H1 (cell line): ENCODE measurements around the gene PPM1K. TPM values are rescaled to one million over a fixed set of nuclear protein-coding genes. Genes with fewer than 3 reads are reported as not detected.

Experiments used
- CTCF ChIA-PET: fragments of 300-600 bp; sonication (Branson Sonifier 250); formaldehyde crosslinking; loops from one replicate; lab custom pipeline; 2021; ENCODE audit not compliant: partially characterized antibody; lab: Charles Lee
- POLR2A ChIA-PET: fragments of 300-600 bp; sonication (Branson Sonifier 250); formaldehyde crosslinking; loops from one replicate; lab custom pipeline; 2021; ENCODE audit warnings: inconsistent platforms; ENCODE audit not compliant: partially characterized antibody; lab: Charles Lee
- DNase-seq, 2 experiments: peaks; one replicate each; pipeline versions ENCODE4 v3.0.0 to v3.0.0-alpha.2; 2010 to 2022; ENCODE audit warnings: low spot score in 2 of 2, low read depth in 1 of 2, mixed read lengths in 1 of 2
- FAIRE-seq: peaks from 2 replicates; lab custom pipeline; 2011; peaks lifted over from hg19 to GRCh38; lab: Jason Lieb, UNC
- H2AFZ ChIP-seq: 2 replicates; pipeline ENCODE4 v1.8.1; 2012; ENCODE audit warnings: low read length, inconsistent platforms
- H2AK5ac ChIP-seq: 2 replicates; pipeline ENCODE4 v1.6.1; 2013; ENCODE audit warnings: low read depth, low read length
- H2BK120ac ChIP-seq: replicated peaks from 2 replicates; pipeline ENCODE3; 2013; ENCODE audit warnings: low read depth, low read length, inconsistent platforms
- H2BK12ac ChIP-seq: 2 replicates; pipeline ENCODE4 v1.6.1; 2013; ENCODE audit warnings: low read depth, low read length
- H2BK15ac ChIP-seq: 2 replicates; pipeline ENCODE4 v1.6.1; 2013; ENCODE audit warnings: low read length
- H2BK20ac ChIP-seq: 2 replicates; pipeline ENCODE4 v1.6.1; 2013; ENCODE audit warnings: low read length
- H2BK5ac ChIP-seq: 2 replicates; pipeline ENCODE4 v1.6.1; 2013; ENCODE audit warnings: low read depth, low read length
- H3K14ac ChIP-seq: 2 replicates; pipeline ENCODE4 v1.6.1; 2013; ENCODE audit warnings: inconsistent platforms; ENCODE audit not compliant: insufficient read length
- H3K18ac ChIP-seq: 2 replicates; pipeline ENCODE4 v1.6.1; 2013; ENCODE audit warnings: low read length; ENCODE audit errors: extremely low read depth
- H3K23ac ChIP-seq: 2 replicates; pipeline ENCODE4 v1.6.1; 2013; ENCODE audit warnings: inconsistent platforms; ENCODE audit not compliant: insufficient read length
- H3K23me2 ChIP-seq: 2 replicates; pipeline ENCODE4 v1.6.1; 2013; ENCODE audit warnings: low read depth, low read length
- H3K27ac ChIP-seq: 2 replicates; pipeline ENCODE4 v1.6.1; 2011; ENCODE audit warnings: low read depth, low read length, inconsistent platforms
- H3K27me3 ChIP-seq, 4 experiments: replicated peaks in 1 of 4; 1 replicate in 1 of 4; 2 replicates in 3 of 4; pipeline versions ENCODE4 v1.6.1 to v1.8.1; 2011 to 2013; ENCODE audit warnings: low read length in 3 of 4, mild to moderate bottlenecking in 3 of 4, inconsistent platforms in 2 of 4, mixed read lengths in 2 of 4, moderate library complexity in 1 of 4; ENCODE audit not compliant: control insufficient read depth in 3 of 4, insufficient read depth in 3 of 4; ENCODE audit errors: extremely low read depth in 1 of 4
- H3K36me3 ChIP-seq, 4 experiments: 2 replicates each; pipeline versions ENCODE4 v1.6.1 to v1.8.1; 2011 to 2013; ENCODE audit warnings: mild to moderate bottlenecking in 4 of 4, low read length in 3 of 4, moderate library complexity in 2 of 4, control low read depth in 1 of 4, inconsistent platforms in 1 of 4; ENCODE audit not compliant: insufficient read depth in 4 of 4, control insufficient read depth in 2 of 4
- H3K4ac ChIP-seq: replicated peaks from 2 replicates; pipeline ENCODE3; 2013; ENCODE audit warnings: low read length, low read depth, mixed read lengths, inconsistent platforms; ENCODE audit not compliant: insufficient read length
- H3K4me1 ChIP-seq, 4 experiments: replicated peaks in 1 of 4; 1 replicate in 1 of 4; 2 replicates in 3 of 4; pipeline versions ENCODE4 v1.6.1 to v1.8.1; 2011 to 2013; ENCODE audit warnings: low read length in 3 of 4, inconsistent platforms in 2 of 4, mixed read lengths in 1 of 4; ENCODE audit not compliant: insufficient read depth in 4 of 4, control insufficient read depth in 3 of 4
- H3K4me2 ChIP-seq, 2 experiments: 2 replicates each; pipeline versions ENCODE4 v1.6.1 to v1.8.1; 2011 to 2013; ENCODE audit warnings: low read depth in 2 of 2, low read length in 2 of 2, control low read depth in 1 of 2, inconsistent platforms in 1 of 2, mild to moderate bottlenecking in 1 of 2; ENCODE audit not compliant: insufficient read depth in 1 of 2
- H3K4me3 ChIP-seq, 4 experiments: fragments of 200-600, 300-600 bp in 1 of 4; sonication (generic), shearing (Covaris generic), sonication (Bioruptor Twin) in 1 of 4; 2 replicates each; pipeline versions ENCODE4 v1.5.1 to v1.8.1; 2011 to 2016; ENCODE audit warnings: low read length in 4 of 4, low read depth in 3 of 4, control low read depth in 2 of 4, inconsistent platforms in 2 of 4, mild to moderate bottlenecking in 2 of 4, mixed read lengths in 1 of 4, moderate library complexity in 1 of 4; ENCODE audit not compliant: insufficient read depth in 2 of 4; ENCODE audit errors: extremely low read depth in 1 of 4
- H3K56ac ChIP-seq: replicated peaks from 2 replicates; pipeline ENCODE3; 2013; ENCODE audit warnings: low read depth, mild to moderate bottlenecking, mixed read lengths, low read length, inconsistent platforms; ENCODE audit not compliant: insufficient read length
- H3K79me1 ChIP-seq: 2 replicates; pipeline ENCODE4 v1.6.1; 2013; ENCODE audit warnings: low read depth, low read length, control low read depth
- H3K79me2 ChIP-seq, 2 experiments: 2 replicates each; pipeline versions ENCODE4 v1.6.1 to v1.8.1; 2012 to 2013; ENCODE audit warnings: low read length in 2 of 2, mild to moderate bottlenecking in 2 of 2, inconsistent platforms in 1 of 2; ENCODE audit not compliant: insufficient read depth in 2 of 2, control insufficient read depth in 1 of 2
- H3K9ac ChIP-seq, 4 experiments: replicated peaks in 1 of 4; 1 replicate in 1 of 4; 2 replicates in 3 of 4; pipeline versions ENCODE4 v1.6.1 to v1.8.1; 2011 to 2013; ENCODE audit warnings: low read depth in 3 of 4, low read length in 3 of 4, control low read depth in 2 of 4, mild to moderate bottlenecking in 2 of 4, moderate library complexity in 2 of 4, inconsistent platforms in 1 of 4; ENCODE audit errors: extremely low read depth in 1 of 4
- H3K9me3 ChIP-seq, 2 experiments: 2 replicates each; pipeline versions ENCODE4 v1.6.1 to v1.8.1; 2012 to 2013; ENCODE audit warnings: mild to moderate bottlenecking in 2 of 2, moderate library complexity in 2 of 2, control low read depth in 1 of 2, inconsistent platforms in 1 of 2, low read depth in 1 of 2, low read length in 1 of 2, mixed read lengths in 1 of 2; ENCODE audit not compliant: insufficient read depth in 2 of 2
- H4K20me1 ChIP-seq, 2 experiments: replicated peaks in 1 of 2; 2 replicates each; pipeline versions ENCODE3 to v1.8.1; 2011 to 2013; ENCODE audit warnings: inconsistent platforms in 2 of 2, low read length in 2 of 2, mild to moderate bottlenecking in 1 of 2; ENCODE audit not compliant: insufficient read depth in 2 of 2, control insufficient read depth in 1 of 2
- H4K5ac ChIP-seq: 2 replicates; pipeline ENCODE4 v1.6.1; 2013; ENCODE audit warnings: low read length, low read depth, mixed read lengths, inconsistent platforms; ENCODE audit not compliant: insufficient read length
- H4K8ac ChIP-seq: 2 replicates; pipeline ENCODE4 v1.8.0; 2013; ENCODE audit warnings: mild to moderate bottlenecking, moderate library complexity, low read length, inconsistent platforms; ENCODE audit not compliant: insufficient read depth; ENCODE audit errors: extremely low read depth
- H4K91ac ChIP-seq: replicated peaks from 2 replicates; pipeline ENCODE3; 2013; ENCODE audit warnings: low read length, mixed read lengths, inconsistent platforms; ENCODE audit not compliant: insufficient read length
- BRCA1 ChIP-seq: IDR thresholded peaks from 2 replicates; pipeline ENCODE4 v1.6.1; 2012; ENCODE audit warnings: low read depth, low read length, improper control_type of control experiment
- CHD2 ChIP-seq: IDR thresholded peaks from 2 replicates; pipeline ENCODE4 v1.6.1; 2012; ENCODE audit warnings: low read length, improper control_type of control experiment
- CTBP2 ChIP-seq: IDR thresholded peaks from 2 replicates; pipeline ENCODE4 v1.7.0; 2011; ENCODE audit warnings: borderline replicate concordance, mild to moderate bottlenecking, moderate library complexity, mixed read lengths, low read length; ENCODE audit not compliant: insufficient read depth, insufficient read length
- EZH2 ChIP-seq: fragments of 200-600 bp; sonication (generic); IDR thresholded peaks from 2 replicates; pipeline ENCODE4 v1.7.1; 2012; ENCODE audit warnings: low read depth, mild to moderate bottlenecking, moderate library complexity, low read length, inconsistent platforms; ENCODE audit not compliant: severe bottlenecking
- NANOG ChIP-seq: IDR thresholded peaks from 2 replicates; pipeline ENCODE4 v1.6.1; 2011; ENCODE audit warnings: low read length, low read depth, mild to moderate bottlenecking, inconsistent platforms; ENCODE audit not compliant: insufficient read depth, poor library complexity, severe bottlenecking
- POLR2A ChIP-seq, 2 experiments: IDR thresholded peaks; 1 replicate in 1 of 2; 2 replicates in 1 of 2; pipeline ENCODE4 v1.6.1; 2011; ENCODE audit warnings: low read depth in 2 of 2, low read length in 2 of 2, mild to moderate bottlenecking in 2 of 2; ENCODE audit errors: control extremely low read depth in 1 of 2
- SP1 ChIP-seq: IDR thresholded peaks from 2 replicates; pipeline ENCODE4 v1.6.1; 2011; ENCODE audit warnings: low read depth, low read length
- SP4 ChIP-seq: IDR thresholded peaks from 2 replicates; pipeline ENCODE4 v1.6.1; 2012; ENCODE audit warnings: low read length, inconsistent platforms
- SUZ12 ChIP-seq: fragments of 200-600 bp; sonication (generic); IDR thresholded peaks from 2 replicates; pipeline ENCODE4 v1.6.1; 2012; ENCODE audit warnings: mild to moderate bottlenecking, inconsistent platforms, low read length, moderate library complexity, mixed read lengths
- USF2 ChIP-seq: IDR thresholded peaks from 2 replicates; pipeline ENCODE4 v1.6.1; 2011; ENCODE audit warnings: low read length, improper control_type of control experiment
- ZNF274 ChIP-seq: IDR thresholded peaks from 2 replicates; pipeline ENCODE4 v1.7.0; 2012; ENCODE audit warnings: low read length, borderline replicate concordance; ENCODE audit errors: extremely low read depth
- WGBS, 2 experiments: shearing (Covaris generic) in 1 of 2; methylation state at CpG; one replicate each; pipeline versions ENCODE4 v1.1.6 to v1.1.7; 2013 to 2015; ENCODE audit warnings: low lambda C conversion rate in 2 of 2, mixed read lengths in 2 of 2, inconsistent platforms in 1 of 2, low coverage in 1 of 2, missing lambda C conversion rate in 1 of 2; ENCODE audit not compliant: insufficient replicate concordance in 2 of 2, insufficient coverage in 1 of 2, insufficient read length in 1 of 2; ENCODE audit errors: extremely low coverage in 1 of 2, missing lambda C conversion rate in 1 of 2; 5-methylcytosine and 5-hydroxymethylcytosine counted together
- polyA plus RNA-seq, 7 experiments: library from polyadenylated mRNA; depleted of rRNA in 3 of 7; stranded (reverse) in 5 of 7; unstranded in 2 of 7; fragments of >200 nt in 5 of 7; fragments of 200-250 nt in 2 of 7; gene quantifications; 1 replicate in 5 of 7; 2 replicates in 1 of 7; 4 replicates in 1 of 7; pipeline versions ENCODE4 v1.2.1 to v1.2.3, GENCODE V29; 2011 to 2013; ENCODE audit warnings: missing spikeins in 2 of 7, mixed read lengths in 2 of 7
- total RNA-seq: library from RNA; stranded (reverse); fragmentation: NEBNext Ultra II Directional; extraction: Animal tissue kit (Norgen Biotek cat#: 25700); gene quantifications from 2 replicates; pipeline ENCODE4 v1.2.1, GENCODE V29; 2021

The PPM1K gene
- total and polyA plus RNA-seq, 2 of the 8 experiments (the other 6 are each of a cell fraction or from before 2014, with no cell fraction given): 4.2 to 10.7 TPM

- H3K23me2 ChIP-seq: no peaks in the 10 kb centered on the region
- H2AFZ ChIP-seq: no peak overlapping the region
- no peaks in the 10 kb centered on the region for H3K27me3 ChIP-seq
- H2BK15ac ChIP-seq: no peak overlapping the region
- no peaks in the 10 kb centered on the region for H4K20me1 ChIP-seq
- H4K91ac ChIP-seq: no peak overlapping the region
- H4K8ac ChIP-seq: no peak overlapping the region
- no peaks in the 10 kb centered on the region; a peak in 1 of 7 replicates for H3K4me1 ChIP-seq
- 89% methylated on average over 6 of the region's 6 CpGs; no CpG with 5 or more reads in 1 of the 2 experiments for WGBS, 2 experiments
- no peak overlapping the region for H3K4ac ChIP-seq
- H3K27ac ChIP-seq: no peak overlapping the region
- H2AK5ac ChIP-seq: no peak overlapping the region
- no peak overlapping the region for H3K4me2 ChIP-seq
- no peak overlapping the region for H3K18ac ChIP-seq
- no peak for DNase-seq
- H3K9me3 ChIP-seq: no peaks in the 10 kb centered on the region
- no peak overlapping the region for H2BK12ac ChIP-seq
- H3K9ac ChIP-seq: no peak overlapping the region
- H2BK20ac ChIP-seq: no peak overlapping the region
- H3K56ac ChIP-seq: no peak overlapping the region
- H3K79me1 ChIP-seq: no peaks in the 10 kb centered on the region
- H3K79me2 ChIP-seq: no peaks in the 10 kb centered on the region
- no peak overlapping the region for H3K23ac ChIP-seq
- H3K4me3 ChIP-seq: no peak overlapping the region
- FAIRE-seq: no peak
- no peak overlapping the region for H3K14ac ChIP-seq
- no peak overlapping the region for H2BK5ac ChIP-seq
- ChIA-PET POLR2A (interaction anchor here (0.6 to 1.0 kb wide), 3 partner anchors 12 to 109 kb away, joined by 3 to 4 read pairs (median 3); no protein-coding TSS in a partner anchor), CTCF (interaction anchor here (0.6 to 2.1 kb wide), 10 partner anchors 8 to 954 kb away, joined by 3 to 16 read pairs (median 4); partner anchors contain the start of gene HERC6)
- H4K5ac ChIP-seq: no peak overlapping the region
- H3K36me3 ChIP-seq: no peaks in the 10 kb centered on the region
- no peak overlapping the region for H2BK120ac ChIP-seq
- TF ChIP-seq USF2 (no peak), BRCA1 (no peak), SP1 (no peak), CTBP2 (no peak), ZNF274 (no peak), NANOG (no peak), EZH2 (no peak), POLR2A (IDR thresholded peaks at IDR 0.05; ENCODE audit: control extremely low read depth in 1 of 2, low read depth in 2 of 2, low read length in 2 of 2) (no peak), SUZ12 (no peak), CHD2 (no peak), SP4 (no peak)
These were observed 13.5 kb upstream of the PPM1K start for GRCh38 chr4:88297725-88298454.
